DOHH2 (cell line): Measurements from ENCODE around the gene ESYT1.
"Not testable (repeated sequence)": the region's sequence is repeated elsewhere in the genome, so short reads cannot be mapped to it uniquely, and the experiment has no call there.

Experiments
- H3F3A ChIP-seq: fragments of 200-600 bp; sonication (generic), shearing (Covaris generic); 2 replicates; pipeline ENCODE4 v1.6.0; 2016; ENCODE audit warnings: antibody characterized with exemption, mild to moderate bottlenecking; ENCODE audit not compliant: control insufficient read depth, insufficient read depth
- H3K27ac ChIP-seq: fragments of 200-600 bp; sonication (generic); 2 replicates; pipeline ENCODE4 v1.5.1; 2014; ENCODE audit warnings: low read depth, mild to moderate bottlenecking, low read length, moderate library complexity
- H3K27me3 ChIP-seq: fragments of 200-600 bp; sonication (generic); 2 replicates; pipeline ENCODE4 v1.6.1; 2014; ENCODE audit warnings: mild to moderate bottlenecking, low read length, mixed read lengths; ENCODE audit not compliant: control insufficient read depth
- H3K36me3 ChIP-seq: fragments of 200-600 bp; sonication (generic); 2 replicates; pipeline ENCODE4 v1.6.1; 2014; ENCODE audit warnings: mild to moderate bottlenecking, low read length, moderate library complexity, mixed read lengths; ENCODE audit not compliant: control insufficient read depth
- H3K4me1 ChIP-seq: fragments of 200-600 bp; sonication (generic); 2 replicates; pipeline ENCODE4 v1.6.1; 2014; ENCODE audit warnings: mild to moderate bottlenecking, low read length, mixed read lengths; ENCODE audit not compliant: control insufficient read depth
- H3K4me2 ChIP-seq: fragments of 200-600 bp; sonication (generic); 2 replicates; pipeline ENCODE4 v1.6.0; 2014; ENCODE audit warnings: mild to moderate bottlenecking, low read length, moderate library complexity
- H3K4me3 ChIP-seq: fragments of 200-600 bp; sonication (generic); 2 replicates; pipeline ENCODE4 v1.5.1; 2014; ENCODE audit warnings: mild to moderate bottlenecking, low read length, mixed read lengths
- H3K79me2 ChIP-seq: fragments of 200-600 bp; sonication (generic); 2 replicates; pipeline ENCODE4 v1.6.1; 2014; ENCODE audit warnings: mild to moderate bottlenecking, low read length, mixed read lengths; ENCODE audit not compliant: control insufficient read depth
- H3K9me2 ChIP-seq: fragments of 200-600 bp; sonication (generic); replicated peaks from 2 replicates; pipeline ENCODE4 v1.6.1; 2014; ENCODE audit warnings: mild to moderate bottlenecking, low read length, mixed read lengths; ENCODE audit not compliant: control insufficient read depth
- H3K9me3 ChIP-seq: fragments of 200-600 bp; sonication (generic); 2 replicates; pipeline ENCODE4 v1.6.1; 2014; ENCODE audit warnings: antibody characterized with exemption, low read length, mixed read lengths; ENCODE audit not compliant: control insufficient read depth, insufficient read depth
- H4K20me1 ChIP-seq: fragments of 200-600 bp; sonication (generic); 2 replicates; pipeline ENCODE4 v1.6.0; 2014; ENCODE audit warnings: low read depth, mild to moderate bottlenecking, antibody characterized with exemption, low read length, moderate library complexity; ENCODE audit not compliant: control insufficient read depth, insufficient read depth
- EZH2phosphoT487 ChIP-seq: fragments of 200-600 bp; sonication (generic); IDR thresholded peaks from 2 replicates; pipeline ENCODE4 v1.6.1; 2017; ENCODE audit warnings: borderline replicate concordance, mild to moderate bottlenecking, antibody characterized with exemption, low read length, moderate library complexity, mixed read lengths
- TF ChIP-seq, protein P1 (sequence below): fragments of 200-600 bp; sonication (generic); IDR thresholded peaks from one replicate; pipeline ENCODE4 v1.5.1; 2014; ENCODE audit warnings: antibody characterized with exemption, mild to moderate bottlenecking, low read depth, low read length; ENCODE audit not compliant: poor library complexity, severe bottlenecking

The ESYT1 gene

DNA sequence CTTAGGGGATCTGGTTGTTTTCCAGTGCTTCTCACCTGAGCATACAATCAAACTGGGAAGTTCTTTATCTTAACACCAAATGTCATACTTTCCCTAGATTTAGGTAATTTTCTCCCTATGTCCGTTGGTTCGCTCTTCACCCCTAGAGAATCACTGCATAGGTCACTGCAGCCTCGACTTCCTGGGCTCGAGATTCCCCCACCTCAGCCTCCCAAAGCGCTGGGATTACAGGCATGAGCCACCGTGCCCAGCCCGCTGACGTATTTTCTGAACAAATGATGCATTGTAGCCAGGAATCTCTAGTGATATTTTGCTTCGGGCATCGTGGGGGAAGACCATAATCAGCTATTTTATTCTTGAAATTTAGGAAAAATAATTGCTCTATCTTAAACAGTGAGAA, 12.7 kb upstream of the ESYT1 start:
- TF ChIP-seq, protein P1, sequence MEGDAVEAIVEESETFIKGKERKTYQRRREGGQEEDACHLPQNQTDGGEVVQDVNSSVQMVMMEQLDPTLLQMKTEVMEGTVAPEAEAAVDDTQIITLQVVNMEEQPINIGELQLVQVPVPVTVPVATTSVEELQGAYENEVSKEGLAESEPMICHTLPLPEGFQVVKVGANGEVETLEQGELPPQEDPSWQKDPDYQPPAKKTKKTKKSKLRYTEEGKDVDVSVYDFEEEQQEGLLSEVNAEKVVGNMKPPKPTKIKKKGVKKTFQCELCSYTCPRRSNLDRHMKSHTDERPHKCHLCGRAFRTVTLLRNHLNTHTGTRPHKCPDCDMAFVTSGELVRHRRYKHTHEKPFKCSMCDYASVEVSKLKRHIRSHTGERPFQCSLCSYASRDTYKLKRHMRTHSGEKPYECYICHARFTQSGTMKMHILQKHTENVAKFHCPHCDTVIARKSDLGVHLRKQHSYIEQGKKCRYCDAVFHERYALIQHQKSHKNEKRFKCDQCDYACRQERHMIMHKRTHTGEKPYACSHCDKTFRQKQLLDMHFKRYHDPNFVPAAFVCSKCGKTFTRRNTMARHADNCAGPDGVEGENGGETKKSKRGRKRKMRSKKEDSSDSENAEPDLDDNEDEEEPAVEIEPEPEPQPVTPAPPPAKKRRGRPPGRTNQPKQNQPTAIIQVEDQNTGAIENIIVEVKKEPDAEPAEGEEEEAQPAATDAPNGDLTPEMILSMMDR: no peak
- no peak for TF ChIP-seq EZH2phosphoT487
- H3K4me2 ChIP-seq: peak overlapping the region; percentile 99
- H3K36me3 ChIP-seq: peaks cover 66% of the 10 kb centered on the region
- H3K4me3 ChIP-seq: peak overlapping the region; percentile 82
- peaks cover 73% of the 10 kb centered on the region for H3F3A ChIP-seq
- no peaks in the 10 kb centered on the region for H4K20me1 ChIP-seq
- peak overlapping the region; percentile 91 for H3K27ac ChIP-seq
- no peaks in the 10 kb centered on the region for H3K9me2 ChIP-seq
- peaks cover 25% of the 10 kb centered on the region for H3K4me1 ChIP-seq
- peaks cover 32% of the 10 kb centered on the region for H3K79me2 ChIP-seq
- no peaks in the 10 kb centered on the region for H3K27me3 ChIP-seq
- no peaks in the 10 kb centered on the region for H3K9me3 ChIP-seq

GRCh38 chr12:56116267-56117081, 11.6 kb upstream of the ESYT1 start, which contains the start of gene RPL41:
TSS of gene RPL41 (plus strand) at chr12:56116633.
- no peaks in the 10 kb centered on the region for H4K20me1 ChIP-seq
- H3K4me2 ChIP-seq: peak within 1 kb of the TSS; percentile 99
- no peaks in the 10 kb centered on the region for H3K9me3 ChIP-seq
- peaks cover 61% of the 10 kb centered on the region for H3F3A ChIP-seq
- H3K4me1 ChIP-seq: peaks cover 25% of the 10 kb centered on the region
- H3K9me2 ChIP-seq: no peaks in the 10 kb centered on the region
- TF ChIP-seq, protein P1: no peak
- no peak for TF ChIP-seq EZH2phosphoT487
- peaks cover 33% of the 10 kb centered on the region for H3K79me2 ChIP-seq
- H3K4me3 ChIP-seq: peak within 1 kb of the TSS; percentile 82
- H3K27me3 ChIP-seq: no peaks in the 10 kb centered on the region
- peak within 1 kb of the TSS; percentile 91 for H3K27ac ChIP-seq
- H3K36me3 ChIP-seq: peaks cover 66% of the 10 kb centered on the region

- Histone ChIP-seq H3K27ac (peak overlapping the region; percentile 91), H3K4me3 (peak overlapping the region; percentile 82), H3K36me3 (peaks cover 64% of the 10 kb centered on the region), H3F3A (peaks cover 57% of the 10 kb centered on the region), H3K79me2 (peaks cover 36% of the 10 kb centered on the region), H3K4me2 (peak overlapping the region; percentile 99), H3K4me1 (peaks cover 25% of the 10 kb centered on the region)
- H3K27me3 ChIP-seq, H3K9me2 ChIP-seq, H4K20me1 ChIP-seq, H3K9me3 ChIP-seq: not testable (repeated sequence)
Observed at GRCh38 chr12:56117082-56117706, 10.9 kb upstream of the ESYT1 start.
